IMR-90 (cell line): Measurements from ENCODE around the gene DCHS2. TPM values are rescaled to one million over a fixed set of nuclear protein-coding genes. Genes with fewer than 3 reads are reported as not detected.

ENCODE experiments used
- ATAC-seq: fragments of 200-7000 bp; cut with Tn5 transposase; 2 replicates; pipeline ENCODE4 v1.9.1; 2020; ENCODE audit warnings: low read depth, mild to moderate bottlenecking, moderate library complexity
- BruUV-seq: library from RNA; stranded (reverse); fragments of 400-500 nt; replicated peaks from 2 replicates; lab custom pipeline; 2021; lab: Mats Ljungman, UMichigan
- CTCF ChIA-PET: fragments of 300-600 bp; formaldehyde crosslinking; extraction: SDS; loops from one replicate; lab custom pipeline; 2021; ENCODE audit warnings: antibody characterized with exemption; lab: Yijun Ruan, JAX
- POLR2A ChIA-PET: fragments of 300-600 bp; sonication (Branson Sonifier 250); formaldehyde crosslinking; loops from one replicate; lab custom pipeline; 2022; ENCODE audit warnings: antibody characterized with exemption; ENCODE audit not compliant: unreplicated experiment; lab: Charles Lee
- DNase-seq: peaks from one replicate; pipeline ENCODE4 v3.0.0; 2013
- H2AFZ ChIP-seq: replicated peaks from 2 replicates; pipeline ENCODE3; 2013; ENCODE audit warnings: low read length, mild to moderate bottlenecking; ENCODE audit not compliant: poor library complexity
- H2AK5ac ChIP-seq: 2 replicates; pipeline ENCODE4 v1.6.1; 2013; ENCODE audit warnings: low read depth, low read length, inconsistent platforms
- H2AK9ac ChIP-seq: replicated peaks from 2 replicates; pipeline ENCODE3; 2013; ENCODE audit warnings: mild to moderate bottlenecking, low read depth, low read length, moderate library complexity; ENCODE audit not compliant: poor library complexity
- H2BK120ac ChIP-seq: 2 replicates; pipeline ENCODE4 v1.6.1; 2013; ENCODE audit warnings: low read depth, low read length, inconsistent platforms
- H2BK15ac ChIP-seq: 3 replicates; pipeline ENCODE4 v1.6.1; 2013; ENCODE audit warnings: low read depth, low read length, inconsistent platforms
- H2BK20ac ChIP-seq: 2 replicates; pipeline ENCODE4 v1.6.1; 2013; ENCODE audit warnings: low read depth, mild to moderate bottlenecking, inconsistent platforms, low read length, moderate library complexity
- H2BK5ac ChIP-seq: 2 replicates; pipeline ENCODE4 v1.6.1; 2013; ENCODE audit warnings: mild to moderate bottlenecking, low read depth, low read length, inconsistent platforms; ENCODE audit not compliant: poor library complexity, severe bottlenecking
- H3K14ac ChIP-seq: replicated peaks from 2 replicates; pipeline ENCODE4 v1.6.1; 2013; ENCODE audit warnings: low read depth, low read length, inconsistent platforms
- H3K18ac ChIP-seq: 2 replicates; pipeline ENCODE4 v1.6.1; 2013; ENCODE audit warnings: low read depth, low read length, control low read depth
- H3K23ac ChIP-seq: 2 replicates; pipeline ENCODE4 v1.6.1; 2013; ENCODE audit warnings: low read depth, low read length, inconsistent platforms
- H3K27ac ChIP-seq: 2 replicates; pipeline ENCODE4 v1.5.1; 2013; ENCODE audit warnings: mild to moderate bottlenecking, control low read depth, low read length; ENCODE audit not compliant: insufficient read depth
- H3K27me3 ChIP-seq: 2 replicates; pipeline ENCODE4 v1.6.1; 2013; ENCODE audit warnings: low read length; ENCODE audit not compliant: control insufficient read depth, insufficient read depth
- H3K36me3 ChIP-seq: 2 replicates; pipeline ENCODE4 v1.6.1; 2013; ENCODE audit warnings: low read length, mixed read lengths; ENCODE audit not compliant: control insufficient read depth, insufficient read depth
- H3K4ac ChIP-seq: 2 replicates; pipeline ENCODE4 v1.6.1; 2013; ENCODE audit warnings: low read depth, low read length, inconsistent platforms
- H3K4me1 ChIP-seq: 2 replicates; pipeline ENCODE4 v1.6.1; 2013; ENCODE audit warnings: low read length, mixed read lengths; ENCODE audit not compliant: control insufficient read depth, insufficient read depth
- H3K4me2 ChIP-seq: 2 replicates; pipeline ENCODE4 v1.6.1; 2013; ENCODE audit warnings: low read depth, mild to moderate bottlenecking, control low read depth, low read length, moderate library complexity
- H3K4me3 ChIP-seq: 2 replicates; pipeline ENCODE4 v1.5.1; 2013; ENCODE audit warnings: low read depth, mild to moderate bottlenecking, control low read depth, low read length, moderate library complexity; ENCODE audit not compliant: insufficient read depth
- H3K56ac ChIP-seq: 2 replicates; pipeline ENCODE4 v1.6.1; 2013; ENCODE audit warnings: low read length, inconsistent platforms; ENCODE audit not compliant: insufficient read depth; ENCODE audit errors: extremely low read depth
- H3K79me1 ChIP-seq, 2 experiments: 2 replicates each; pipeline ENCODE4 v1.6.1; 2013; ENCODE audit warnings: low read length in 2 of 2, inconsistent platforms in 1 of 2, low read depth in 1 of 2
- H3K9ac ChIP-seq: 2 replicates; pipeline ENCODE4 v1.6.1; 2013; ENCODE audit warnings: low read depth, low read length, control low read depth
- H3K9me1 ChIP-seq: 2 replicates; pipeline ENCODE4 v1.6.1; 2013; ENCODE audit warnings: low read length, inconsistent platforms; ENCODE audit not compliant: insufficient read depth
- H3K9me3 ChIP-seq: 2 replicates; pipeline ENCODE4 v1.6.1; 2013; ENCODE audit warnings: low read length; ENCODE audit not compliant: control insufficient read depth, insufficient read depth
- H4K20me1 ChIP-seq: 2 replicates; pipeline ENCODE4 v1.6.1; 2013; ENCODE audit warnings: low read length, inconsistent platforms; ENCODE audit not compliant: insufficient read depth
- H4K5ac ChIP-seq: 2 replicates; pipeline ENCODE4 v1.6.1; 2013; ENCODE audit warnings: mild to moderate bottlenecking, low read depth, low read length, control low read depth
- H4K8ac ChIP-seq, 2 experiments: 2 replicates each; pipeline ENCODE4 v1.6.1; 2013; ENCODE audit warnings: low read depth in 2 of 2, low read length in 2 of 2, control low read depth in 1 of 2, inconsistent platforms in 1 of 2
- H4K91ac ChIP-seq: 2 replicates; pipeline ENCODE4 v1.6.1; 2013; ENCODE audit warnings: low read depth, low read length, inconsistent platforms; ENCODE audit not compliant: insufficient read depth
- BHLHE40 ChIP-seq: fragments of 150-350 bp; IDR thresholded peaks from 2 replicates; pipeline ENCODE4 v1.6.1; 2016; ENCODE audit warnings: mild to moderate bottlenecking, low read depth, low read length
- CEBPB ChIP-seq: IDR thresholded peaks from 2 replicates; pipeline ENCODE4 v1.6.1; 2012; ENCODE audit warnings: low read depth, low read length, improper control_type of control experiment
- FOS ChIP-seq: fragments of 150-350 bp; IDR thresholded peaks from 2 replicates; pipeline ENCODE4 v1.6.1; 2016; ENCODE audit warnings: low read depth, low read length
- MAFK ChIP-seq: IDR thresholded peaks from 2 replicates; pipeline ENCODE4 v1.6.1; 2012; ENCODE audit warnings: low read depth, low read length, improper control_type of control experiment
- MAZ ChIP-seq: IDR thresholded peaks from 2 replicates; pipeline ENCODE4 v1.6.1; 2012; ENCODE audit warnings: low read depth, mild to moderate bottlenecking, low read length, improper control_type of control experiment, moderate library complexity, borderline replicate concordance
- NFE2L2 ChIP-seq: fragments of 150-350 bp; IDR thresholded peaks from 2 replicates; pipeline ENCODE4 v1.6.1; 2016; ENCODE audit warnings: low read depth, mild to moderate bottlenecking, low read length
- POLR2A ChIP-seq: IDR thresholded peaks from 2 replicates; pipeline ENCODE4 v1.6.1; 2012; ENCODE audit warnings: mild to moderate bottlenecking, low read depth, low read length
- RAD21 ChIP-seq: IDR thresholded peaks from 2 replicates; pipeline ENCODE4 v1.6.1; 2012; ENCODE audit warnings: low read length, improper control_type of control experiment
- RCOR1 ChIP-seq: IDR thresholded peaks from 2 replicates; pipeline ENCODE4 v1.6.1; 2012; ENCODE audit warnings: mild to moderate bottlenecking, low read length, improper control_type of control experiment; ENCODE audit not compliant: insufficient replicate concordance
- RFX5 ChIP-seq: IDR thresholded peaks from 2 replicates; pipeline ENCODE4 v1.8.0; 2012; ENCODE audit warnings: low read depth, mild to moderate bottlenecking, low read length, moderate library complexity
- SMC3 ChIP-seq: fragments of 150-350 bp; IDR thresholded peaks from 2 replicates; pipeline ENCODE4 v1.6.1; 2016; ENCODE audit warnings: low read depth, mild to moderate bottlenecking, antibody characterized with exemption, low read length, moderate library complexity
- WGBS, 2 experiments: methylation state at CpG; one replicate each; pipeline versions ENCODE4 v1.1.5 to v1.1.7; 2013; ENCODE audit warnings: missing lambda C conversion rate in 2 of 2; ENCODE audit not compliant: insufficient read length in 1 of 2; ENCODE audit errors: extremely low coverage in 2 of 2; 5-methylcytosine and 5-hydroxymethylcytosine counted together
- dilution Hi-C: fragments of 300-500 bp; cut with HindIII; formaldehyde crosslinking; loops from one replicate; pipeline ENCODE4 v1.14.3; 2018; ENCODE audit warnings: low sequenced_read_pairs; ENCODE audit not compliant: unreplicated experiment
- in situ Hi-C: fragments of 300-500 bp; cut with MboI; formaldehyde crosslinking; loops from 3 replicates; pipeline ENCODE4 v1.14.3; 2019; ENCODE audit warnings: low sequenced_read_pairs, inconsistent platforms, mixed read lengths
- intact Hi-C: fragments of 100-400 bp; cut with micrococcal nuclease; formaldehyde crosslinking; loops from 2 replicates; pipeline ENCODE4 v1.10.0; 2022
- polyA plus RNA-seq, 3 experiments: library from polyadenylated mRNA; depleted of rRNA; stranded (reverse); fragments of >200 nt; gene quantifications; 2 replicates each; pipeline ENCODE4 v1.2.3, GENCODE V29; 2012; ENCODE audit warnings: low replicate concordance in 1 of 3
- total RNA-seq: library from RNA; depleted of rRNA; stranded (reverse); fragments of >200 nt; gene quantifications from 2 replicates; pipeline ENCODE4 v1.2.3, GENCODE V29; 2012
- TF ChIP-seq, protein P1 (sequence below): conservative IDR thresholded peaks from 2 replicates; pipeline ENCODE4 v1.5.1; 2012; ENCODE audit warnings: mild to moderate bottlenecking, low read depth, low read length, improper control_type of control experiment
- TF ChIP-seq, protein P2 (sequence below): fragments of 150-350 bp; IDR thresholded peaks from 2 replicates; pipeline ENCODE4 v1.6.1; 2017; ENCODE audit warnings: mild to moderate bottlenecking, antibody characterized with exemption, low read length, low read depth
- TF ChIP-seq, protein P3 (sequence below): fragments of 150-350 bp; IDR thresholded peaks from 2 replicates; pipeline ENCODE4 v1.6.1; 2016; ENCODE audit warnings: low read depth, mild to moderate bottlenecking, low read length, moderate library complexity, borderline replicate concordance

Gene DCHS2
- total and polyA plus RNA-seq, 2 of the 4 experiments (the other 2 are of a cell fraction), result not detected

DNA sequence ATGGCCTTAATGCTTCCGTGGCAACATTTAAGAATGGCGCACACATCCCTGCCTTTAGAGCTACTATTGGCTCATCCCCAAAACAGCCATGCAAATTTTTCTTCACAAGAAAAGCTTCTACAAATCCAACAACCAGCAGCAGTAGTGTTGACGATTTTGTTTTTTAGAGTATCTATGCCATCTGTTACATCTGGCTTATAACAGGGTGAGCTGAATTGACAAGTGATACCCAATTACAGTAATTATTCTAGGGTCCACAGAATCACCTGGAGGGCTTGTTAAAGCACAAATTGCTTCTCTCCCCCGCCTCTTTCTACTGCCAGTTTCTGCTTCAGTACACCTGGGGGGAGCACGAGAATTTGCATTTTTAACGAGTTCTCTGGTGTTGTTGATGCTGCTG, 34.1 kb downstream of the DCHS2 start:
- no peaks in the 10 kb centered on the region for H3K79me1 ChIP-seq
- H3K4me2 ChIP-seq, result no peak overlapping the region
- no peak overlapping the region for H2BK5ac ChIP-seq
- H3K9me3 ChIP-seq, result no peaks in the 10 kb centered on the region
- no peak overlapping the region for H4K91ac ChIP-seq
- dilution Hi-C loops (no loop called here), intact Hi-C loops (no loop called here), in situ Hi-C loops (no loop called here)
- no peak for DNase-seq
- no peak overlapping the region for H4K5ac ChIP-seq
- H2AK9ac ChIP-seq, result no peak overlapping the region
- no peak overlapping the region for H3K4ac ChIP-seq
- no peak overlapping the region for H3K4me3 ChIP-seq
- H3K27me3 ChIP-seq, result no peaks in the 10 kb centered on the region
- H2AFZ ChIP-seq, result no peak overlapping the region
- H4K8ac ChIP-seq, result no peak overlapping the region
- no CpG with 5 or more reads among the region's 6 CpGs for WGBS, 2 experiments
- no peak overlapping the region for H3K27ac ChIP-seq
- no peak overlapping the region for H2BK15ac ChIP-seq
- no TSS peak for BruUV-seq
- no peak overlapping the region for H3K14ac ChIP-seq
- H3K56ac ChIP-seq, result no peak overlapping the region
- ATAC-seq, result no peak
- H2BK20ac ChIP-seq, result no peak overlapping the region
- ChIA-PET POLR2A (no interaction called here), CTCF (no interaction called here)
- no peaks in the 10 kb centered on the region for H3K4me1 ChIP-seq
- no peak overlapping the region for H3K18ac ChIP-seq
- H3K23ac ChIP-seq, result no peak overlapping the region
- TF ChIP-seq, protein P1, sequence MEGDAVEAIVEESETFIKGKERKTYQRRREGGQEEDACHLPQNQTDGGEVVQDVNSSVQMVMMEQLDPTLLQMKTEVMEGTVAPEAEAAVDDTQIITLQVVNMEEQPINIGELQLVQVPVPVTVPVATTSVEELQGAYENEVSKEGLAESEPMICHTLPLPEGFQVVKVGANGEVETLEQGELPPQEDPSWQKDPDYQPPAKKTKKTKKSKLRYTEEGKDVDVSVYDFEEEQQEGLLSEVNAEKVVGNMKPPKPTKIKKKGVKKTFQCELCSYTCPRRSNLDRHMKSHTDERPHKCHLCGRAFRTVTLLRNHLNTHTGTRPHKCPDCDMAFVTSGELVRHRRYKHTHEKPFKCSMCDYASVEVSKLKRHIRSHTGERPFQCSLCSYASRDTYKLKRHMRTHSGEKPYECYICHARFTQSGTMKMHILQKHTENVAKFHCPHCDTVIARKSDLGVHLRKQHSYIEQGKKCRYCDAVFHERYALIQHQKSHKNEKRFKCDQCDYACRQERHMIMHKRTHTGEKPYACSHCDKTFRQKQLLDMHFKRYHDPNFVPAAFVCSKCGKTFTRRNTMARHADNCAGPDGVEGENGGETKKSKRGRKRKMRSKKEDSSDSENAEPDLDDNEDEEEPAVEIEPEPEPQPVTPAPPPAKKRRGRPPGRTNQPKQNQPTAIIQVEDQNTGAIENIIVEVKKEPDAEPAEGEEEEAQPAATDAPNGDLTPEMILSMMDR, result no peak
- TF ChIP-seq, protein P2, sequence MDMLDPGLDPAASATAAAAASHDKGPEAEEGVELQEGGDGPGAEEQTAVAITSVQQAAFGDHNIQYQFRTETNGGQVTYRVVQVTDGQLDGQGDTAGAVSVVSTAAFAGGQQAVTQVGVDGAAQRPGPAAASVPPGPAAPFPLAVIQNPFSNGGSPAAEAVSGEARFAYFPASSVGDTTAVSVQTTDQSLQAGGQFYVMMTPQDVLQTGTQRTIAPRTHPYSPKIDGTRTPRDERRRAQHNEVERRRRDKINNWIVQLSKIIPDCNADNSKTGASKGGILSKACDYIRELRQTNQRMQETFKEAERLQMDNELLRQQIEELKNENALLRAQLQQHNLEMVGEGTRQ, result no peak
- TF ChIP-seq CEBPB, result no peak
- TF ChIP-seq POLR2A, result no peak
- TF ChIP-seq RCOR1, result no peak
- no peak for TF ChIP-seq NFE2L2
- TF ChIP-seq BHLHE40, result no peak
- no peak for TF ChIP-seq FOS
- TF ChIP-seq SMC3, result no peak
- TF ChIP-seq RFX5, result no peak
- TF ChIP-seq, protein P3, sequence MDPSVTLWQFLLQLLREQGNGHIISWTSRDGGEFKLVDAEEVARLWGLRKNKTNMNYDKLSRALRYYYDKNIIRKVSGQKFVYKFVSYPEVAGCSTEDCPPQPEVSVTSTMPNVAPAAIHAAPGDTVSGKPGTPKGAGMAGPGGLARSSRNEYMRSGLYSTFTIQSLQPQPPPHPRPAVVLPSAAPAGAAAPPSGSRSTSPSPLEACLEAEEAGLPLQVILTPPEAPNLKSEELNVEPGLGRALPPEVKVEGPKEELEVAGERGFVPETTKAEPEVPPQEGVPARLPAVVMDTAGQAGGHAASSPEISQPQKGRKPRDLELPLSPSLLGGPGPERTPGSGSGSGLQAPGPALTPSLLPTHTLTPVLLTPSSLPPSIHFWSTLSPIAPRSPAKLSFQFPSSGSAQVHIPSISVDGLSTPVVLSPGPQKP, result no peak
- no peak for TF ChIP-seq MAZ
- no peak for TF ChIP-seq RAD21
- TF ChIP-seq MAFK, result no peak
- H4K20me1 ChIP-seq, result no peaks in the 10 kb centered on the region
- H3K9me1 ChIP-seq, result no peaks in the 10 kb centered on the region
- H3K36me3 ChIP-seq, result no peaks in the 10 kb centered on the region
- H3K9ac ChIP-seq, result no peak overlapping the region
- no peak overlapping the region for H2AK5ac ChIP-seq
- H2BK120ac ChIP-seq, result no peak overlapping the region
